Inflammatory macrophage treated with lipopolysaccharide for 1 hour (primary cell): Measurements from ENCODE around the gene PPP2R5D.

Source experiments
- DNase-seq, 2 donors: peaks; one replicate each; pipeline ENCODE4 v3.0.0-alpha.2; 2020 to 2022

The PPP2R5D gene

DNA sequence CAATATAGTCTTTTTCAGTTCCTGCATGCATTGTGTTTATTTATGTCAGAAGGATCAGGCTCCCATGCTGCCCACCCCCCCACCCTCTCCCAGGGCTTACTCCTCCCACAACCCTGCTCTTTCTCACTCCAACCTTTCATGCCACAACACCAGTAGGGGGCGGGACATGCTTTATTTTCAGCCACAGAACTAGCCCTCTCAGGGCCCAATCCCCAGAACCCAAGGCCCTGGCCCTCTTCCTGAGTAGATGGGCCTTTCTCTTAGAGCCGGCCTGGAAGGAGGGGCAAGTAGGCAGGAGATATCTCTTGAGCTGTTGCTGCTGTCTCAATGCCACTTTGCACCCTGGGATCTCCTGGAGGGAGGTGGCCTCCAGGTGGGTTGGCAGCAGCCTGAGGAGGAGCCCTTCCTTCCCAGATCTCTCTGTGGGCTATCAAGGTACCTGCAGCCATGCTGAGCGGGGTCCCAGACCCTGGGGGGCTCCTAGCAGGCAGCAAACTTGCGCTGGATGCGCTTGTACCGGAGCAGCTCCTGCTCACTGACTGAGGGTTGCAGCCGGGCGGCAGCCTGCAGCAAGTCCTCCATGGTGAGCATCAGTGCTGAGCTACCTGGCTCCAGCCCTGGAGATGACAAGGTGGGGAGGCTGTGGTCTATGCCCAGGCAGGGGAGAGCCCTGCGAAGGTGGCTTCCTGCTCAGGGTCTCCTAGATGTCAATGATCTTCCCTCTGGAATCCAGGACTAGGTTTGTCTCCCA is 20.3 kb upstream of the PPP2R5D start:
- DNase-seq: peak; percentile 33 to 60

DNA sequence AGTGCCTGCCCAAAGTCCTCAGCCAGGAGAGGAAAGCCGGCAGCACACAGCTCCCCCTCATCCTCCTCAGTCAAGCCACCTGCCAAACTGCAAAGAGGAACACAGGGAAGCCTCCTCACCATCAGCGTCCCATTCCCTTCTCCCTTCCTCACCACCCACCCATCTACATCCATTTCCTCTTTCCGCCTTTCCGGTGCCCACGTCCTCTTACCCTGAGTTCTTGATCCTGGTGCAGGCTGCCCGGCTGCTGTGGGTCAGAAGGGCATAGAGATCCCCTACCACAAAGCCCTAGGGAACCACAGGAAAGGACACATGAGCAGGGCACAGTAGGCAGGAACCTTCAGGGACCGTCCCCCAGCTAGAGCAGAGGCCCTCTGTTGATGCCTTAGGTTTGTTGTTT is 17.8 kb upstream of the PPP2R5D start:
- DNase-seq: peak; percentile 26 to 50

DNA sequence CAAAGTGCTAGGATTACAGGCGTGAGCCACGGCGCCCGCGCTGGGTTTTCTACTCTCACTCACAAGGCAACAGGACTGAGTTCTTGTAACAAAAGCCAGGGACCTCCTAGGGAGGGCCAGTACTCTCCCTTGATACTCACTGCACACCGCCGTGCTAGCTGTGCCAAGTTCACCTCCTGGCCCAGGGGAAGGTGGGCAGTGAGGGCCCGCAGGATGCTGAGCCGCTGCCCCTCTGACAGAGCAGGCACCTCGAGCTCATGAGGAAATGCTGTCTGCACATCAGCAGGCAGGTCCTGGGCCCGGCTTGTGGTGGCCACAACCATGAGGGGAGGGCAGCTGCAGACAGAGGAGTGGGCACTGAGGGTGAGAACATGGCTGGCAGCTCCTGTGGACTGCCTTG is 17.1 kb upstream of the PPP2R5D start:
- no peak for DNase-seq

DNA sequence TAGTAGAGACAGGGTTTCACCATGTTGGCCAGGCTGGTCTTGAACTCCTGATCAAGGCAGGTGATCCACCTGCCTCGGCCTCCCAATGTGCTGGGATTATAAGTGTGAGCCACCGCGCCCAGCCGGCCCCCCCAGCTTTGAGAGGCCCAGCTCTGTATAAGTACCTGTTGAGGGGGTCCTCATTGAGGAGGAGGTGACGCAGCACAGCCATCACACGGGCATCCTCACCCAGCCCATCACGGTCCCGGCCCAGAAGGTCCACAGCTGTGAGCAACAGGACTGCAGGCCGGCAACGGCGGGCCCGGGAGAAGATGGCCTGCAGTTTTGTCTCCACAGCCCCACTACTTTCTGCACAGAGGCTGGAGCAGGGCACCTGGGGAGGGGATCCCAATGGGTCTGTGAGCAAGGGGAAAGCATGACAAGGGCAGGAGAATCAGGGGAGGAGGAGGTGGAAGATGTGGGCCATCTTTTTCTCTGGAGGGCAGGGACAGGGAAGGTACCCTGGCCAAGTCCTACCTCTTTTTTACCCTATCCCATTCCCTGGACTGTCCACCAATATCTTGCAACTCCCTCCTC is 16.2 kb upstream of the PPP2R5D start:
- DNase-seq: no peak

DNA sequence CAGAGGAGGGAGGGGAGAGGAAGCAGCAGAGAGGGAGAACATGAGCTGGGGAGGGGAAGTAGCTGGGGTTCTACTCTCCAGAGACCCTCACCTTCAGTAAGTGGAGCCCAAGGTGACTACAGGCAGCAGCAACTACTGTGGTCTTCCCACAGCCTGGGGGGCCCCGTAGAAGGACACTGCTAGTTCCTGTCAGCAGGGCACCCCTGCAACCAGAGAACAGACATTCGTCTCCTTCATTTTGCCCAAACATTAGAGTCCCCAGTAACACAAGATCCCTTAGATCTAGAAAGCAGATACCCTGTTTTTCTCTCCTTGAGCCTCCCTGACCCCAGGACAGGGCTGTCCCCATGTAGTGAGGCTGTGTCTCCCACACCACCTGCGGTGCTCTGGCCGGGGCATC is 15.6 kb upstream of the PPP2R5D start:
- DNase-seq: no peak

DNA sequence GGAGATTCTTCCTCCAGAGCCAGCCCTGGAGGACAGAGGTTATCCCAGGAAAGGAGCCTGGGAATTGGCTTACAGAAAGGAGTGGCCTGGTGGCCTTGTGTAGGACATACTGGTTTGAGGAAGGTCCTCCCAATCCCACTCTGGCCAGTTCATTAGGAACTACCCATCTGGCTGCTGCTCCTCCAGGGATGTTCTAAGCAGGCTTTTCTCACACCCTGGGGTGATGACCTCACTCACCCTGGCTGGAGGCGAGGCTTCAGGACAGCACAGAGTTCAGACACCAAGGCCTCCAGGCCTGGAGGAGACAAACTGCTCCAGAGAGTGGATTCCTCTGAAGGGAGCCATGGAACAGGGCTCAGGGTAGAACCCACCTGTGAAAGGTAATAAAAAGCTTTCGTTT is 14.9 kb upstream of the PPP2R5D start:
- peak in 1 of 2 donors; percentile 17 for DNase-seq

DNA sequence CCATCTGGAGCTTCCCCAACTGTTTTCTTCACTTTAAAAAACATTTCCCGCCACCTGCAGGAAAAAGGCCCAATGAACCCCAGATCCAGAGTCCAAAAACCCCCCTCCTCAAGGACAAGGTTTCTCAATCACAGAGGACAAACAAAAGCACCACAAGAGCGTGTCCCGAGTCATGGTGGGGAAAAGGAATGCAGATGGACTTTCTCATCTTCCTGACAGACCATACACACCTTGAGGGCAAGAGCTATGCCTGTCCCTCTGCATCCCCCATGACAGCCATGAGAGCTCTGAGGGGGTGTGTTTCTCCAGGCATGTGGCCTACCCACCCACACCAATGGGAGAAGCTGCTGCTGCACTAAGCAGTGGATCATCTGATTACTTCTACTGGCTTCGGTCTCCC is 14.4 kb upstream of the PPP2R5D start:
- no peak for DNase-seq

DNA sequence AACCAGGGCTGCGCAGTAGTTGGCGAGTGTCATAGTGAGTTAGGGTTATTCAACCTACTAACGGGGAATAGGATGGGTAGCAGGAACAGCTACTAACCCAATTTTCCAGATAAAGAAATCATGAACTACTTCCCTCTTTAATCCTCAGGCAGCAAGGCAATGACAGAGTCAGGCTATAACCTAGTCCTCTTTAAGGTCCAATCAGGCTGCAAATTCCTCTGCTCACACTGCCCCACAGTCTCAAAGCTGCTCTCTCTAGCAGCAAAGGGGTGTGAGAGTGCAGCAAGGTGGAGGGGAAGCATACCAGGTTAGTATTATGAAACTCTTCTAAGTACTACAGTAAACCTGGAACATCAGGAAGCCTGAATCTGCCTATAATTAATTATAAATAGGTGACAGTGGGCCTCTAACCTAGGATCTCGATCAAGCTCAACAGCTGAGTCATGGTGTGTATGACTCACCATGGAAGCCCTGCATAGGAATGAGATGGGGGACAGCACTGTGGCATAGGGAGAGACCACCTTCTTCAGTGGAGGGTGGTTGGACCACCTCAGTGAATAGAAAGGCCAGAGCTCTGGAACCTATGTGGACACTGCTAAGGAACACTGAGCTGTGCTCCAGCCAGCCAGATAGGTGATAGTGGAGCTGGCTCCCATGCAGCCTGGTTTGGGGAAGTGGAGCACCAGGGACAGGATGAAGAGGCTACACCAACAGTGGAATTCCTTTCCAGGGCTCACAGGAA is 13.3 kb upstream of the PPP2R5D start:
- peak in 1 of 2 donors; percentile 17 for DNase-seq

DNA sequence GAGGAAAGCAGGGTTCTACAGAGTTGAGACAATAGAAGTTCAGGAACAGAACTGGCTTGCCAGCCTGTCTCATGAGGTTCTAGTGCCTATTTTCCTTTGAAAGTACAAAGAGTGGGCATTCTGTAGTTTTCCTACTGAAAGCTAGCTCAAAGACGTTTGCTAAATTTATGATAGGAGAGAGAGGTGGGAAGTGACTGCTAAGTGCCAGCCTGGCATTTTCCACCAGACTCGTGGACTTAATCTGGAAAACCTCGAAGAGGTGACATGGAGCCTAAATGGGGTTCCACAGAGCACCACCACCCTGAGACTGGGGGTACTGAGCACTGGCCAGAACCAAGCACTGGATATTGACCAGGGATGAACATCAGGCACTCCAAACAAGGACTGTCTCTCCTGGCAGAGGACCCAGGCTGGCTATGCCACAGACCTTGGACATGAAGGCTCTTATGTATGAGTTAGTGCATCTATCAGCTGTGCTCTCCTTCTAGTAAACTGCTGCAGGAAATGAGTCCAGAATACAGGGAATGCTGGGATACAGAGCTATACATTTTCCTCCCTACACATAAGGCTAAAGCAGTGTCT is 12.5 kb upstream of the PPP2R5D start:
- no peak for DNase-seq

DNA sequence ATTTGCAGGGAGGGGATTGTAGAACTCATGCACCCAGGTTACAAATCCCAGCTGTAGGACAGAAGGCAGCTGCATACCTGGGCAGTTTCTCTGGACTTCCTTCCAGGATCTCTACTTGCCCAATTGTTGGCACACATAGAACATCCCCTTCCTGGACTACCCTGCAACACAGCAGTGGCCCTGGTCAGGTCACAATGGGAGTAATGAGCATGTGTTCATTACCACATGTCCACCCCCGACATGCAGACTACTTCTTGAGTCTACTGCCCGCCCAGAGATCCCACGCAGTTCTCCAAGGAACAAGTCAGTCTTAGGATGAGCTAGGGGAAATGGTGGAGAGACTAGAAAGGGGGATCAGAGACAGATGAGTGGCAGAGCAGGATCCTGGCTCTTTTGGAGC is 10.4 kb upstream of the PPP2R5D start:
- DNase-seq: peak; percentile 52 to 92

DNA sequence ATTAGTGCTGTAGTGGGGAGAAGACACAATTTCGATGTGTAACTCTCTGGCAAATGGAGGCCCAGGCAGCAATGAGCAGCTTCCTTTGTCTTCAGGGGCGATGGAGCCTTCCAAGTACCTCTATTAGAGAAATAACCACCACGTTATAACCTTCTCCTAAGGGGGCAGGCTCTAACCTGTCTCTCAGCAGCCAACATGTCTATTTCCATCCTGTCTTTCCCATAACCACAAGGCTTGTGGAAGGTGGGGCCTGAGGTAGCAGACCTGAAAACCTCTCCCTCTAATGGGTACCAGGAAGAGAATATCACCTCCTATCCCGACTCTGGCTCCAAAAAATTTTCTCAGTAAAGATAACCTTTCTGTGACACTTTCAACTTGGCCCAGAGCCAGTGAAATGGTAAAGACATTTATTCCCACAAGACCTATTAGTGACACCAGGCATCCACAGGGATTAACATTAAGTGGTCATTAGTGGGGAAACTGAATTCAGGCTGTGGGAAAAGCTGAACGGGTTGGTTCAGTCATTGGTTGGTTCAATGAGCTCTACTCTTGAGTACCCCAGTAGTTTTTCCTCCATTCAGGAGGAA is 9.4 kb upstream of the PPP2R5D start:
- no peak for DNase-seq

DNA sequence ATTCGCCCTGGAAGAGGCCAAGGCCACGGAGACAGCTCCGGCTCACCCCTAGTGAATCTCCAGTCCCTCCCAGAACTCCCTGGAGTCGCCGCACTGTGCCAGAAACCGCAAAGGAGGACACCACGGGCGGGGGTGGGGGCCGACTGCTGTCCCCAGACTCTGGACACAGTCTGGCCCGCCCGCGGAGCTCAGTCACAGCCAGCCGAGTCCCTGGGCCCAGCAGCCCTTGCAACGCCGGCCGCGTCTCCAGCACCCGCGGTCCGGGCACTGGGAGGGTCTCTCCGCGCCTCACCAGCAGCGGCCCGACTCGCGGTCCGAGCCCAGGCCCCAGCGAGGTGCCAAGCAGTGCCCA is 5.9 kb upstream of the PPP2R5D start:
- DNase-seq: peak; percentile 37 to 40

DNA sequence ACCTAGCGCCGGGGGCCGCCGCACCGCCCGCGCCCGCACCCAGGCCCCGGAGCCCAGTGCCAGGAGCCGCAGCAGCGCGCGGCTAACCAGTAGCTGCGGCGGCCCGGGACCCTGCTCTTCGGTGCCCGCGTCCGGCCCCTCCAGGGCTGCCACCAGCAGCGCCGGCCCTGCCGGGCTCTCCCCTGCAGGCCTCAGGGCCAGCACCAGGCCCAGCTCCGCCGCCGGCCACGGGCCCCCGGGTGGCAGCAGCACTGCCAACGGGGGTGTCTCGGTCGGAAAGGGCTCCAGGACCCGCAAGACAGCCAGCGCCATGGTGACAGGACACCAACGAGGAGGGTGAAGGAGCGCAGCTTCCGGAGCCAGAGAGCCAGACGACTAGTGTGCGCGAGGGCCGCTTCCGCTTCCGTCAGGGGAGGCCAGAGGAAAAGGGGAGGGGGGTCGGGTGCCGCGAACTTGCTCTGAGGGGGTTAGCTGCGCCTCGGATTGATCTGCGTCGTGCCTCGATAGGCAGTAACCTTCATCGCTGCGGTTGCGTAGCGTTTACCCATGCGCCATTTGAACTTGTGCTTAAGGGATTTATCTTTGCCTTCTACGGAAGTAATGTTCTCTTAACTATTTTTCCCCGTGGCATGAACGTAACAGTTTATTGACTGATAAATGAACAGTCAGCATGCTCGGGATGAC is 5.4 kb upstream of the PPP2R5D start, which contains the start of gene PEX6:
Gene PEX6 (minus strand): TSS at position 343 of the 684 bp plus-strand sequence. CDS start 31 bp downstream, at position 312.
- DNase-seq: peak; percentile 74 to 82

DNA sequence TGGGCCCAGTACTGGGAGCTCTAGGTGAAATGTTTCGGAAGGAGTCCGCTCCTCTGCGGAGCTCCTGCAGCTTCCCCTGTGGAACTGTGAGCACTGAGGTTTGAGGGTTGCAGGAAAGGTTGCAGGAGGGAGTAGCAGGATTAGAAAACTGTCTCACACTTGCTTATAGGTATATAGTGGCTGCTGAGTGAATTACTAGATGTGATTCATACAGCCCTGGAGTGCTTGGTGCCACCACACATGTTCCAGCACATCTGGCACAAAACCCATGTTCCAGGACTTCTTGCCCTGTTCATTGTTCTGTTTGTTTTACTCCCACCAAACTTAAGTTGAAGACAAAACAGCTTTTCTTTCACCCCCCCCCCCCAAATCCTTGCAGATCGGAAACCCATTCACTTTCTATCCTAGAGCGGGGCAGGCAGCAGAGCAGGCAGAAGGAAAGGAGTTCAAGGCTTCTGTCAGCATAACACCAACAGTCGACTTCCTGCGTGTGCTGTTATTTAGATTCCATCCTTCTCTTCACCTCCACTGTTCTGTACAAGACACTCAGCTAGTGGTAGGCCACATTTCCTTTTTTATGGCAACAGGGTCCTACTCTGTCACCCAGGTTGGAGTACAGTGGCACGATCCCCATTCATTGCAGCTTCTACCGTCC is 4.7 kb upstream of the PPP2R5D start:
- DNase-seq: no peak

DNA sequence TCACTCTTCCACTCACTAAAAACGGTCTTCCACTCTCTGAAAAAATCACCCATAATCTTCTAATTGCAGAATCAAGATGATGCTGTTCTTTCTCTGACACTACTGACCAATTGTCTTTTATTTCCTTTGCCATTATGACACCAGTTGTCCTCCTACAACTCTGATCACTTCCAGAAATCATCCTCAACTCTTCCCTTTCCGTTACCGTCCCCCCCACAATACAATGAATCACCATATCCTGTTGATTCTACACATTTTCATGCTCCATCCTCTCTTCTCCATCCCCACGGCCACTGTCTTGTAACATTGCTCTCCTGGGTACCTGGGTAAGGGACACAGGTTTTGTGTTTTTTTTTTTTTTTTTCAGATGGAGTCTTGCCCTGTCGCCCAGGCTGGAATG is 2.5 kb upstream of the PPP2R5D start:
- DNase-seq: no peak

DNA sequence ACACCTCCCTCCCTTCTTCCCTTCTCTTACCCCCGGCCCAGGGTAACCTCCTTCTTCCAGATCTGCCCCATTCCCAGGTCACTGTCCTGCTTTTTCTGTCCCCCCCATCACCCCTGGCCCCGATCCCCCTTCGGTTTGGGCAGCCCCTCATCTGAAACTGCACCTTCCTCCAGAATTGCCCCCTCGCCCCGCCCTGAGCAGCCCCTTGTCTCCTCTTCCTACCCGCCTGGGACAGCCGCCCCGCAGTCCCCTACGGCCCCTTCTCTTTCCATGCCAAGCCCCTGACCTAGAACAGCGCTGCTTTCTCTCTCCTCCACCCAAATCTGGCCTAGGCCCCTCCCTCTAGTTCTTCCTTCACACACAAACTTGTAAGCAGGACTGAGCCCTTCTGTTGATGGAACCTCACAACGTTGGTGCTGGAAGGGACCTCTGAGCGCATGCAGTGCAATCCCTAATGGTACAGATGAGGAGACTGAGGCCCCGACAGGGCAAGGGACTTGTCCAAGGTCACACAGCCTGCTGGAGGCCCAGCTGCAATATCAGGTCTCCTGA is 630 bp downstream of the PPP2R5D start:
- no peak for DNase-seq

DNA sequence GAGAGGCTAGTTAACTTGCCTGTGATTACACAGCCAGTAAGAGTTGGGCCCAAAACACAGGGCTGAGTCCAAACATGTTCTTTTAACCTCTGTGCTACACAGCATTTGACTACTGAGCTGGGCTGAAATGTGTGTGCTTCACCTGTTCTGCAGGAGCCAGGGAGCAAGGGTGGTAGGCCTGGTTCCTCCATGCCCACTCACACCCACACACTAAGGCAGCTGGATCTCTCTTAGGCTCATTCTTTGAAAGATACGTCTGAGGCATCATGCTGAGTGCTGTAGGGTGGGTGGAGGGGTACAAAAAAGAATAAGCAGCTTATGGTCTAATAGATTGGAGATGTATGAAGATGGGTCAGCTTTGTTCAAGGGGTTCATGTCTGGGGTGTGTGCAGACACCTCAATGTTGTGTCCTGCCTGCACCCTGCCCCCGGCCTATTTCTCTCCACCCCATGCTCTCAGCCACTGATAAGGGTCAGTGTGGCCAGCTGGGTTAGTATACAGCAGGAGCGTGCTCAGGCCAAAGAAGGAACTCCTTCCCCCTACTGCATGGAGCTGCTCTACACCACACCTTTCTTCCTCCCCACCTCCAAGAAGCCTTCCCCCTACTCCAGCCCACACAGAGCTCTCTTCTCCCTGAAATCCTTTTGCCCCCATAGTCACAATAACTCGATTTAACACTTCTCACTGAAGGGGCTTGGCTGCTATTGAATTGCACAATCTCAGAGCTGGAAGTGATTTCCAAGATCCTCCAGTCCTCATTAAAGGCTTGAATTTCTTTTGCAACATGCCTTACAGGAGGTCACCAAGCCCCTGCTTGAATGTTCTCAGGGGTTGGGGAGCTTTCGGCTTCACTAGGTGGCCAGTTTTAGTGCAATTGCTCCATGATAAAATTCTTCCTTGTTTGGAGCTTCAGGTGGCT is 3.4 kb downstream of the PPP2R5D start:
- no peak for DNase-seq

DNA sequence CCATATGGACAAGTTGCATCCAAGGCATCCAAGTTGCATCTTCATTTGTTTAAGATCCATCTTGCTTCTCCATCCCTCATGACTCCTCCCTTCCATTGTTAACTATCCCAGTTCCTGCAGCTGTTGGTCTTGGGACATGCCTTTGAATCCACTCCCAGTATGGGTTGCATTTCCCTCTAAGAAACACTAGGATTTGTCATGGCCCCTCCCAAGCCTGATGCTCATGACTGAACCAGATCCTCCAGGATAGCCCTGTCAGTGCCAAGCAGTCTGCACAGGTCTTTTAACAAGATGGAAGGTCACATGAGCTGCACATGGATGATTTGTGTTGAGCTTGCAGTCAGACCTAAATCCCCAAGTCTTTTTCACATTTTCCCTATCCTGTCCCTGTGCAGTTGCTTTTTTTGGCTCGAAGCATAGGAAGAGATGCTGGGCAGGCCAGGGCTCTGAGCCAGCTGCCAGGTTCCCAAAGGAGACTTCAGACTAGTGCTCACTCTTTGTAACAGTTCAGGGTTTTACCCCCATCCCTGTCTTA is 4.2 kb downstream of the PPP2R5D start:
- no peak for DNase-seq

DNA sequence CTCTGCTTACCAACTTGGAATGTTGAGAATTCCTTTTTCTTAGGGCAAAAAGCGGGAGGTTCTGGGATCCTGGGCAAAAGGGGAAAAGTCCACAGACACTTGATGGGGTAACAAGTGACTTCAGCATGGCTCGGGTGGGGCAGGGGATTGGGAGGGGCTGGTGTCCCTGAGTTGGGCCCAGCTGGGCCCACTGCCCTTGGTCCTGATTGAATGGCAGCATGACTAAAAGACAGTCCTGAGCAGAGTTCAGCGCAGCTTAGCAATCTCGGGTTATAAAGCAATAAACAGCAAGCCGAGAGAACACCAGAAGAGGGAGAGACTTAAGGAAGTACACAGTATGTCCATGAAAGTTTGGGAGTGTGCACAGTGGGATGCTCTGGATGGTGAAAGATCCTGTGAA is 5.6 kb downstream of the PPP2R5D start:
- DNase-seq: no peak

DNA sequence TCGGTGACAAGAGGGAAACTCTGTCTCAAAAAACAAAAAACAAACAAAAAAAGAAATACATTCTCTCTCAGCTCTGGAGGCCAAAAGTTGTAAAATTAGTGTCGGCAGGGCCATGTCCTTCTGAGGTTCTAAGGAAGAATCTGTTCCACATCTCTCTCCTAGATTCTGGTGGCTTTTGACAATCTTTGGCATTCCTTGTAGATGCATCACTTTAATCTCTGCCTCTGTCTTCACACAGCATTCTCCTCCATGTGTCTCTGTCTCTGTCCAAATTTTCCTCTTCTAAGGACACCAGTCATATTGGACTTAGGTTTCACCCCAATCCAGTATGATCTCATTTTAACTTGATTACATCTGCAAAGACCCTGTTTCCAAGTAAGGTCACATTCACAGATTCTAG is 9.1 kb downstream of the PPP2R5D start:
- DNase-seq: no peak
